Natural killer cell (primary cell): ENCODE data around the gene EHD4. TPM values are rescaled to one million over a fixed set of nuclear protein-coding genes. Genes with fewer than 3 reads are reported as not detected.

Experiments used
- ATAC-seq, 3 donors: fragments of 150-1000 bp in 2 of 3; fragments of 200-7000 bp in 1 of 3; cut with Tn5 transposase; 1 replicate in 1 of 3; 2 replicates in 2 of 3; pipeline ENCODE4 v1.10.0; 2021; ENCODE audit warnings: mild to moderate bottlenecking in 2 of 3, moderate library complexity in 2 of 3
- DNase-seq, 2 donors: peaks; one replicate each; pipeline versions ENCODE4 v3.0.0 to v3.0.0-alpha.2; 2013 to 2021; ENCODE audit warnings: mixed read lengths in 1 of 2
- H3K27ac ChIP-seq: one replicate; pipeline ENCODE4 v1.5.1; 2013; ENCODE audit warnings: mild to moderate bottlenecking, low read length
- H3K27me3 ChIP-seq: one replicate; pipeline ENCODE4 v1.6.1; 2013; ENCODE audit warnings: low read length; ENCODE audit not compliant: control insufficient read depth, insufficient read depth
- H3K36me3 ChIP-seq: one replicate; pipeline ENCODE4 v1.6.1; 2013; ENCODE audit warnings: low read length; ENCODE audit not compliant: control insufficient read depth, insufficient read depth
- H3K4me1 ChIP-seq: one replicate; pipeline ENCODE4 v1.6.1; 2013; ENCODE audit warnings: low read length; ENCODE audit not compliant: control insufficient read depth, insufficient read depth
- H3K4me3 ChIP-seq: one replicate; pipeline ENCODE4 v1.5.1; 2013; ENCODE audit warnings: low read length
- H3K9me3 ChIP-seq: one replicate; pipeline ENCODE4 v1.6.1; 2013; ENCODE audit warnings: low read length; ENCODE audit not compliant: control insufficient read depth, insufficient read depth
- H3K27ac Mint-ChIP-seq, 2 donors: one replicate each; pipeline ENCODE4 v1.8.0; 2022; ENCODE audit warnings: mild to moderate bottlenecking in 2 of 2, mixed read lengths in 2 of 2, moderate library complexity in 1 of 2
- H3K27me3 Mint-ChIP-seq, 2 donors: one replicate each; pipeline ENCODE4 v1.8.0; 2022; ENCODE audit warnings: low read depth in 2 of 2, mixed read lengths in 2 of 2
- H3K36me3 Mint-ChIP-seq: one replicate; pipeline ENCODE4 v1.8.0; 2022; ENCODE audit warnings: mixed read lengths
- H3K4me1 Mint-ChIP-seq, 2 donors: one replicate each; pipeline ENCODE4 v1.8.0; 2022; ENCODE audit warnings: mixed read lengths in 2 of 2
- H3K4me3 Mint-ChIP-seq: one replicate; pipeline ENCODE4 v1.8.0; 2022; ENCODE audit warnings: mild to moderate bottlenecking, moderate library complexity, mixed read lengths
- H3K9me3 Mint-ChIP-seq, 2 donors: one replicate each; pipeline ENCODE4 v1.8.0; 2022; ENCODE audit warnings: mixed read lengths in 2 of 2
- WGBS: methylation state at CpG from one replicate; pipeline ENCODE4 v1.1.7; 2013; ENCODE audit warnings: missing lambda C conversion rate; ENCODE audit not compliant: insufficient coverage; 5-methylcytosine and 5-hydroxymethylcytosine counted together
- intact Hi-C: fragments of 100-400 bp; cut with micrococcal nuclease; formaldehyde crosslinking; loops from one replicate; pipeline ENCODE4 v1.14.2; 2022
- total RNA-seq, 4 donors: library from RNA; stranded (reverse); fragments of 120-200 nt in 1 of 4; gene quantifications; one replicate each; pipeline versions ENCODE4 v1.2.3 to v1.2.4, GENCODE V29; 2013 to 2022
- TF ChIP-seq, protein P1 (sequence below): fragments of 200-600 bp; IDR thresholded peaks from one replicate; pipeline ENCODE4 v1.8.0; 2022; ENCODE audit warnings: antibody characterized with exemption

The EHD4 gene
- total RNA-seq, 3 donors from 2014 or later (not counting 1 experiment from before 2014, with no cell fraction given) = 28.4 to 34.6 (median 31.7) TPM

DNA sequence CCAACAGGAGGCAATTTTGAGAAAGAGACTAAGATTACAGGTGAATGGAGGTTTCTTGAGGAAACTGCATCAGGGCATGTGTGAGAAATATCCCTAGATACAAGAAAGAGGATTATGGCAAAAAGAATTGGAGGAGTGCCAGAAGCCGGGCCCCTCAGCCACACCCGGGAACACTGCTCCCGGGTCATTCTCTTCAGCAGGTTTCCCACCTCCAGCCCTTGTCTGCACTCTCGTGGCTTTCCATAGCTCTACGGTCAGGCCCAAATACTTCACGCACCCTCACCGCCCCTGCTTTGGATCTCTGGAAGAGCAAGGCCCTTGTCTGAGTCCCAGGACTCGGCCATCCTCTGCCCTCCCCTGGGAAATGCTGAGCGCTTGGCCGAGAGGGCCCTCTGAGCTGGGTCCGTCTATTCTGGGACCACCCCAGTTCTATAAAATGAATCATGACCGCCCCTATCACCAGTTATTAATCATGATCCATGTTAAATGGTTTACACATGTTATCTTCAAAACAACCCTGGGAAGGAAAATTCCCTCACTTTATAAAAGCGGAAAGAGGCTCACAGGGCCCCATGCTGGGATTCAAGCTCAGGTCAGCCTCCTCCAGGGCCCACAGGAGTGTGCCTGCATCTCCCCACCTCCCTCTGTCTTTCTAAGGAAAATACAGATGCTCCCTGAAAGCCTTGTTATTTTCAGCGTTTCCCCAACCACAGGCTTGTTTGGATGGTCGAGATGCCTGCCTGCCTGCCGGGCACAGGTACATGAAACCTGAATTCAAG lies 39.7 kb downstream of the EHD4 start:
- peaks cover 50% of the 10 kb centered on the region for H3K4me1 ChIP-seq
- H3K36me3 ChIP-seq = no peaks in the 10 kb centered on the region
- Mint-ChIP-seq H3K9me3 (no peaks in the 10 kb centered on the region), H3K4me1 (peaks cover 35 to 36% of the 10 kb centered on the region in 2 donors), H3K27ac (peak overlapping the region; percentile 93 to 94), H3K27me3 (no peaks in the 10 kb centered on the region), H3K36me3 (no peaks in the 10 kb centered on the region), H3K4me3 (no peak overlapping the region)
- WGBS = 95% methylated on average over 16 of the region's 16 CpGs
- TF ChIP-seq, protein P1, sequence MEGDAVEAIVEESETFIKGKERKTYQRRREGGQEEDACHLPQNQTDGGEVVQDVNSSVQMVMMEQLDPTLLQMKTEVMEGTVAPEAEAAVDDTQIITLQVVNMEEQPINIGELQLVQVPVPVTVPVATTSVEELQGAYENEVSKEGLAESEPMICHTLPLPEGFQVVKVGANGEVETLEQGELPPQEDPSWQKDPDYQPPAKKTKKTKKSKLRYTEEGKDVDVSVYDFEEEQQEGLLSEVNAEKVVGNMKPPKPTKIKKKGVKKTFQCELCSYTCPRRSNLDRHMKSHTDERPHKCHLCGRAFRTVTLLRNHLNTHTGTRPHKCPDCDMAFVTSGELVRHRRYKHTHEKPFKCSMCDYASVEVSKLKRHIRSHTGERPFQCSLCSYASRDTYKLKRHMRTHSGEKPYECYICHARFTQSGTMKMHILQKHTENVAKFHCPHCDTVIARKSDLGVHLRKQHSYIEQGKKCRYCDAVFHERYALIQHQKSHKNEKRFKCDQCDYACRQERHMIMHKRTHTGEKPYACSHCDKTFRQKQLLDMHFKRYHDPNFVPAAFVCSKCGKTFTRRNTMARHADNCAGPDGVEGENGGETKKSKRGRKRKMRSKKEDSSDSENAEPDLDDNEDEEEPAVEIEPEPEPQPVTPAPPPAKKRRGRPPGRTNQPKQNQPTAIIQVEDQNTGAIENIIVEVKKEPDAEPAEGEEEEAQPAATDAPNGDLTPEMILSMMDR = no peak
- ATAC-seq (no peak), DNase-seq (no peak)
- no peak overlapping the region for H3K27ac ChIP-seq
- H3K4me3 ChIP-seq = no peak overlapping the region
- intact Hi-C loops = no loop called here
- no peaks in the 10 kb centered on the region for H3K27me3 ChIP-seq
- no peaks in the 10 kb centered on the region for H3K9me3 ChIP-seq

DNA sequence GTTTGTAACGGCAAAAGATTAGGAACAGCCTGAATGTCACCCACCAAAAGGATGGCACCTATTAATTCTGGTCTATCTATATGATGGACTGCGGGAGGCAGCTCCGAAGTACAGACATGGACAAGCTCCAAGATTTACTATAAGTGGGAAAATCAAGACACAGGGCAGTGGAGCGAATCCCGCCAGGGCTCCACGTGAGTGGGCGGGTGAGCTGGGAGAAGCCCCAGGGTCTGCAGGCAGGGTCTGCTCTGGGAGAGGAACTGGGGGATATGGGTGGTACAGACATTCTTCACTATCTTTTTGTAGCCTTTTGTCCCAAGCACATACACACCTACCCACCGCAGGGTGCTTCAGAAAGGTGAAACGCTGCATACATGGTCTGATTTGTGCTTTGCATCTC lies 40.3 kb downstream of the EHD4 start:
- Histone ChIP-seq H3K36me3 (no peaks in the 10 kb centered on the region), H3K27me3 (no peaks in the 10 kb centered on the region), H3K4me1 (peaks cover 44% of the 10 kb centered on the region), H3K9me3 (no peaks in the 10 kb centered on the region), H3K4me3 (no peak overlapping the region), H3K27ac (no peak overlapping the region)
- WGBS = over 99% methylated on average over 9 of the region's 9 CpGs
- Mint-ChIP-seq H3K4me3 (no peak overlapping the region), H3K9me3 (no peaks in the 10 kb centered on the region), H3K27ac (peak overlapping the region in 1 of 2 donors; percentile 40), H3K4me1 (peaks cover 29 to 30% of the 10 kb centered on the region in 2 donors), H3K36me3 (no peaks in the 10 kb centered on the region), H3K27me3 (no peaks in the 10 kb centered on the region)
- TF ChIP-seq, protein P1 = no peak
- DNase-seq (no peak), ATAC-seq (no peak)
- intact Hi-C loops = no loop called here

DNA sequence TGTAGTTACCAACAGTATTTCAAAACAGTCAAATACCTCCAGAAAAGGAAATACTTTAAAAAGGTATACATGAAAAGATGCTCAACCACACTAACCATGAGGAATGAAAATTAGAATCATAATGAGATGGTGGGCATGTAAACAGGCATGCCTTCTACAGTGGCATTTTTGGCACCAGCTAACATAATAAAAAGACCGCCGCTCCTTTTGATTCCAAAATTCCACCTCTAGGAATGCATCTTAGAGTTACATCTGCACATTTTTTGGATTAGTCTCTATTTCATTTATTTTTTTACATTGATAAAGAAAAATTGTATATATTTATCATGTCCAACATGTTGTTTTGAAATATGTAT lies 41.5 kb downstream of the EHD4 start:
- TF ChIP-seq, protein P1 = no peak

More for the DNA sequence above, 41.5 kb downstream of the EHD4 start:
- Mint-ChIP-seq H3K9me3 (no peaks in the 10 kb centered on the region), H3K27ac (no peak overlapping the region), H3K27me3 (no peaks in the 10 kb centered on the region), H3K36me3 (no peaks in the 10 kb centered on the region), H3K4me3 (no peak overlapping the region), H3K4me1 (peaks cover 26 to 29% of the 10 kb centered on the region in 2 donors)
- H3K4me3 ChIP-seq = no peak overlapping the region
- H3K4me1 ChIP-seq = peaks cover 43% of the 10 kb centered on the region
- DNase-seq (no peak), ATAC-seq (no peak)
- no peaks in the 10 kb centered on the region for H3K36me3 ChIP-seq
- H3K27me3 ChIP-seq = no peaks in the 10 kb centered on the region
- no peak overlapping the region for H3K27ac ChIP-seq
- WGBS = 100% methylated on average over 1 of the region's 2 CpGs
- intact Hi-C loops = no loop called here
- H3K9me3 ChIP-seq = no peaks in the 10 kb centered on the region
